OCI-LY7 (cell line): Measurements from ENCODE around the gene TTC6. TPM values are rescaled to one million over a fixed set of nuclear protein-coding genes. Genes with fewer than 3 reads are reported as not detected.

Experiments
- BruUV-seq: library from RNA; stranded (reverse); fragments of 400-500 nt; replicated peaks from 2 replicates; lab custom pipeline; 2021; lab: Mats Ljungman, UMichigan
- CTCF ChIA-PET: fragments of 300-600 bp; sonication (Branson Sonifier 250); formaldehyde crosslinking; loops from one replicate; lab custom pipeline; 2022; ENCODE audit warnings: antibody characterized with exemption; ENCODE audit not compliant: unreplicated experiment; lab: Charles Lee
- POLR2A ChIA-PET: fragments of 300-600 bp; sonication (Branson Sonifier 250); formaldehyde crosslinking; loops from one replicate; lab custom pipeline; 2022; ENCODE audit warnings: antibody characterized with exemption; lab: Charles Lee
- DNase-seq: peaks from one replicate; pipeline ENCODE4 v3.0.0-alpha.2; 2015; ENCODE audit warnings: low spot score
- H2AFZ ChIP-seq: fragments of 200-600 bp; sonication (generic), shearing (Covaris generic); 2 replicates; pipeline ENCODE4 v1.6.1; 2014; ENCODE audit warnings: mild to moderate bottlenecking, antibody characterized with exemption, low read length, moderate library complexity
- H3K27ac ChIP-seq: fragments of 200-600 bp; sonication (generic); 2 replicates; pipeline ENCODE4 v1.5.1; 2014; ENCODE audit warnings: mixed run types, low read depth, mild to moderate bottlenecking, moderate library complexity, low read length, inconsistent platforms; ENCODE audit not compliant: poor library complexity, severe bottlenecking
- H3K36me3 ChIP-seq: fragments of 200-600 bp; sonication (generic); 2 replicates; pipeline ENCODE4 v1.6.1; 2014; ENCODE audit warnings: mild to moderate bottlenecking, antibody characterized with exemption, low read length, moderate library complexity, mixed read lengths; ENCODE audit not compliant: insufficient read depth
- H3K4me1 ChIP-seq: fragments of 200-600 bp; sonication (generic); 2 replicates; pipeline ENCODE4 v1.5.1; 2014; ENCODE audit warnings: mild to moderate bottlenecking, low read length; ENCODE audit not compliant: insufficient read depth, poor library complexity, severe bottlenecking
- H3K4me2 ChIP-seq: fragments of 200-600 bp; sonication (generic); 2 replicates; pipeline ENCODE4 v1.6.1; 2014; ENCODE audit warnings: mild to moderate bottlenecking, low read length
- H3K4me3 ChIP-seq: fragments of 200-600 bp; sonication (generic); 2 replicates; pipeline ENCODE4 v1.5.1; 2014; ENCODE audit warnings: mild to moderate bottlenecking, low read depth, low read length; ENCODE audit not compliant: poor library complexity, severe bottlenecking
- H3K79me2 ChIP-seq: fragments of 200-600 bp; sonication (generic); 2 replicates; pipeline ENCODE4 v1.6.1; 2016; ENCODE audit warnings: low read depth, mild to moderate bottlenecking, low read length, moderate library complexity, mixed read lengths; ENCODE audit not compliant: insufficient read depth
- H3K9me2 ChIP-seq: fragments of 200-600 bp; sonication (generic); 2 replicates; pipeline ENCODE4 v1.6.1; 2016; ENCODE audit warnings: mild to moderate bottlenecking, low read length, mixed read lengths; ENCODE audit not compliant: insufficient read depth
- H3K9me3 ChIP-seq: fragments of 200-600 bp; sonication (generic); 2 replicates; pipeline ENCODE4 v1.6.1; 2014; ENCODE audit warnings: mild to moderate bottlenecking, mixed run types, low read length, mixed read lengths
- H4K20me1 ChIP-seq: fragments of 200-600 bp; sonication (generic); 2 replicates; pipeline ENCODE4 v1.6.1; 2014; ENCODE audit warnings: mild to moderate bottlenecking, antibody characterized with exemption, low read length, moderate library complexity, mixed read lengths; ENCODE audit not compliant: insufficient read depth
- EZH2phosphoT487 ChIP-seq: fragments of 200-600 bp; sonication (generic); IDR thresholded peaks from 2 replicates; pipeline ENCODE4 v1.6.1; 2018; ENCODE audit warnings: low read depth, borderline replicate concordance, mild to moderate bottlenecking, mixed run types, antibody characterized with exemption, low read length, moderate library complexity, mixed read lengths
- intact Hi-C: fragments of 100-400 bp; cut with micrococcal nuclease; formaldehyde crosslinking; loops from one replicate; pipeline ENCODE4 v1.10.0; 2022; ENCODE audit not compliant: unreplicated experiment
- total RNA-seq, 2 experiments: library from RNA; depleted of rRNA in 1 of 2; stranded (reverse); fragments of >200 nt in 1 of 2; shearing (Covaris generic) in 1 of 2; gene quantifications; 2 replicates each; pipeline ENCODE4 v1.2.3, GENCODE V29; 2014 to 2022
- TF ChIP-seq, protein P1 (sequence below): fragments of 200-600 bp; sonication (generic); conservative IDR thresholded peaks from 2 replicates; pipeline ENCODE4 v1.5.1; 2014; ENCODE audit warnings: mild to moderate bottlenecking, antibody characterized with exemption, low read length, moderate library complexity, mixed read lengths

TTC6 gene
- total RNA-seq, 2 experiments from 2014 or later, result not detected

DNA sequence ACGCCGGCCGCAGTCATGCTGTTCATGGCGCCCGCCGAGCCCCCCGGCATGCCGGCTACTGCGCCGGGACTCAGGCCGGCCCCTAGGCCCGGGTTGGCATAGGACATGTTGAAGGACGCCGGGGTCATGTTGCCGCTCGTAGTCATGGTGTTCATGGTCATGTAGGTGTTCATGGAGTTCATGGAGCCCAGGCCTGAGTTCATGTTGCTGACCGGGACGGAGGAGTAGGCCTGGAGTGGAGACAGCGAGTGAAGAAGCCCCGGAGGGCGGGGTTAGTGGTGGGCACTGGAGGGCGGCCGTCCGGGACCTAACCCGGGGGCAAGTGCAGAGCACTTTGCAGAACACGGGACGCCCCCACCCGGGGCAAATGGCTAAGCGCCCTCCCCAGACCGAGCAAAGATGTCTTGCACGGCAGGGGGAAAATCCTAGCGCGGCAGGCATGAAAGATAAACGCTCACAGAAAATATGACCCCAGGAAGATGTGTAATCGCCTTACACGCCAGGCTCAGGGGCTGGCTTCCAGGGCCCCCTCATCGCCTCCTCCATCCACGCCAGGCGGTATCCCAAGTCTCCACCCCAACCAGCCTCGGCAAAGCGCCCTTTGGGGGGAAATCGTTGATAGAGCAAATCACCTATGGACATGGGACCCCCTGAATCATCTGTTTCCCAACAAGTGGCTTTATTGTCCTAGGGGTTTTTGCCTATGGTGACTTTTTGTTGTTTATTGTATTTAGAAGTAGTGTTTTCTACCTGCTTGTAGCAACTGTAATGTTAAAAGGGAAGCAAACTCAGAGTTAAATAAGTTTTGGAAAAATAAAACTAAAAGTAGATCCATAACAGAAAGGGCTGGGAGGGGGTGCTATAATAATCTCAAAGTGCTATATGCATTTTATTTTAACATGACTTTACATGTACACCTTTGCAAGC lies 2.7 kb upstream of the TTC6 start:
- CTCF ChIA-PET, result no interaction called here
- intact Hi-C loops, result no loop called here

DNA sequence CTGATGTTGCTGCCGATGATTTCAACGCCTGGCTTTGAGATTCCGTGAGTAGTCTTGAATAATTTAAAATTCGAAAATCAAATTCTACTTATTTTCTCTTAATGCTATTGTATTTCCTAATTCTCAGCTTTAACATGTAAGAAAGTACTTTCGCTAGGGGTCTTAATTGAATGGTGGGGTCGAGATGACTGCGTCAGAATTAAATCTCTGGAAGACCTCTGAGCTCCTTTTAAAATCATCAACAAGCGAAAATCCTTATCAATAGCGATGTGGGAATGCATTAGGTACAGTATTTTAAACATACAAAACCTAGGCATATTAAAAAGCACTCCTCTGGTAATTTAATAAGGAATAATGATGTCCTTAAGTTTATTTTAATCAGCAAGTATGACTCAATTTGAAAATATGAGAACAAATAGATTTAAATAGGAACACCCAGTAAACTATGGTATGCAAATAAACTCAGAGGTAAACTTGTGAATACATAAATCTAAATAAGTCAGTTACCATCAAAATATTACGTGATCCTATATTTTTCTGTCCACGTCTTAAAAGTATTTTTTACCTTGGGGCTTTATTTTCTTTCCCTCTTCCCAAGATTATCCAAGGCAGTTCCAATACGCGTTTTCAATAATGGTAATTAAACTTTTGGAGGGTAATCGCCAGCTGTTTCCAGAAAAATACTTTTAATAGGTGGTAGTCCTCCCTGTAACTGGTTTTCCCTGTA lies 1.8 kb upstream of the TTC6 start:
- ChIA-PET POLR2A (interaction anchor here (0.6 kb wide), 1 partner anchor 65 kb away, joined by 3 read pairs; no protein-coding TSS in a partner anchor), CTCF (no interaction called here)
- H3K4me1 ChIP-seq, result no peaks in the 10 kb centered on the region
- H3K9me2 ChIP-seq, result no peaks in the 10 kb centered on the region
- no peak for DNase-seq
- H3K4me3 ChIP-seq, result no peak overlapping the region
- no peak overlapping the region for H3K4me2 ChIP-seq
- H3K36me3 ChIP-seq, result no peaks in the 10 kb centered on the region
- H3K9me3 ChIP-seq, result 0 out of 2 replicates have a peak, but pooled peaks cover 4% of the 10 kb centered on the region
- H3K79me2 ChIP-seq, result no peaks in the 10 kb centered on the region
- H2AFZ ChIP-seq, result no peak overlapping the region
- BruUV-seq, result no TSS peak
- H4K20me1 ChIP-seq, result no peaks in the 10 kb centered on the region
- no peak for TF ChIP-seq EZH2phosphoT487
- TF ChIP-seq, protein P1, sequence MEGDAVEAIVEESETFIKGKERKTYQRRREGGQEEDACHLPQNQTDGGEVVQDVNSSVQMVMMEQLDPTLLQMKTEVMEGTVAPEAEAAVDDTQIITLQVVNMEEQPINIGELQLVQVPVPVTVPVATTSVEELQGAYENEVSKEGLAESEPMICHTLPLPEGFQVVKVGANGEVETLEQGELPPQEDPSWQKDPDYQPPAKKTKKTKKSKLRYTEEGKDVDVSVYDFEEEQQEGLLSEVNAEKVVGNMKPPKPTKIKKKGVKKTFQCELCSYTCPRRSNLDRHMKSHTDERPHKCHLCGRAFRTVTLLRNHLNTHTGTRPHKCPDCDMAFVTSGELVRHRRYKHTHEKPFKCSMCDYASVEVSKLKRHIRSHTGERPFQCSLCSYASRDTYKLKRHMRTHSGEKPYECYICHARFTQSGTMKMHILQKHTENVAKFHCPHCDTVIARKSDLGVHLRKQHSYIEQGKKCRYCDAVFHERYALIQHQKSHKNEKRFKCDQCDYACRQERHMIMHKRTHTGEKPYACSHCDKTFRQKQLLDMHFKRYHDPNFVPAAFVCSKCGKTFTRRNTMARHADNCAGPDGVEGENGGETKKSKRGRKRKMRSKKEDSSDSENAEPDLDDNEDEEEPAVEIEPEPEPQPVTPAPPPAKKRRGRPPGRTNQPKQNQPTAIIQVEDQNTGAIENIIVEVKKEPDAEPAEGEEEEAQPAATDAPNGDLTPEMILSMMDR, result no peak
- intact Hi-C loops, result no loop called here
- no peak overlapping the region for H3K27ac ChIP-seq

More for the DNA sequence above, 2.7 kb upstream of the TTC6 start:
- no TSS peak for BruUV-seq
- H3K9me2 ChIP-seq, result no peaks in the 10 kb centered on the region
- TF ChIP-seq, protein P1, result no peak
- TF ChIP-seq EZH2phosphoT487, result no peak
- no peak overlapping the region for H3K4me2 ChIP-seq
- 0 out of 2 replicates have a peak, but pooled peaks cover 4% of the 10 kb centered on the region for H3K9me3 ChIP-seq
- H3K27ac ChIP-seq, result no peak overlapping the region
- no peaks in the 10 kb centered on the region for H3K4me1 ChIP-seq
- H2AFZ ChIP-seq, result no peak overlapping the region
- POLR2A ChIA-PET, result interaction anchor here (0.6 kb wide), 1 partner anchor 64 kb away, joined by 3 read pairs; no protein-coding TSS in a partner anchor
- H3K4me3 ChIP-seq, result no peak overlapping the region
- H3K36me3 ChIP-seq, result no peaks in the 10 kb centered on the region
- DNase-seq, result no peak
- no peaks in the 10 kb centered on the region for H3K79me2 ChIP-seq
- no peaks in the 10 kb centered on the region for H4K20me1 ChIP-seq
